DOHH2 (cell line): ENCODE measurements around the gene NLGN1.

Experiments
- CTCF ChIP-seq: fragments of 200-600 bp; sonication (generic); IDR thresholded peaks from one replicate; pipeline ENCODE4 v1.5.1; 2014; ENCODE audit warnings: antibody characterized with exemption, mild to moderate bottlenecking, low read depth, low read length; ENCODE audit not compliant: poor library complexity, severe bottlenecking
- EZH2phosphoT487 ChIP-seq: fragments of 200-600 bp; sonication (generic); IDR thresholded peaks from 2 replicates; pipeline ENCODE4 v1.6.1; 2017; ENCODE audit warnings: borderline replicate concordance, mild to moderate bottlenecking, antibody characterized with exemption, low read length, moderate library complexity, mixed read lengths

DNA sequence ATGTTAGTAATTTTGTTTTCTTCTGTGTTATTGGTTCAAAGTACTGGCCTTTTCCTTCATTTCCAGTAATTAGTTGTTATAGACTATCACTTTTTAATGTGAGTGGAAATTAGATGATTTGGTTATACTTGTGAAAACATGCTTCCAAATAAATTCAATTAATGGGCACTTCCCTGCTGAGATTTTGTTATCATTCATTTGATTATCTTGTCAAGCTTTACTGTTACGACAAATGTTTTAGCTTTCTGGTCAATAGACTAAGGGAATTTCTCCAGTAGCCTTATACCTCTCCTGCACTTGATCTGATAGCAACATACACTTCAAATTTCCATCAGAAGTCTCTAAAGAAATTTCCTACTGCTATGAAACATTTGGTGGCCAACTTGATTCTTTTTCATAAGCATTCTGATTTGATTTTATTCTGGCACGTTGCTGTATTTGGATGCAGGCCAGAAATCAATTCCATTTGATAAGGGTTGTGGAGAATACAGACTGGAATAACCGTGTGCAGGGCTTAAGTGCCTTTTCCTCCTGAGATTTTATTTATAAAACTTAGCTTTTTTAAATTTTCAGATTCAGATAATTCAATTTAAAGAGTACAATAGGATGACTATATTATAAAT lies 887.8 kb downstream of the NLGN1 start:
- TF ChIP-seq CTCF (no peak), EZH2phosphoT487 (no peak)
